Measurements from ENCODE around the gene PPP1R3G. TPM values are rescaled to one million over a fixed set of nuclear protein-coding genes. Genes with fewer than 3 reads are reported as not detected.

The PPP1R3G gene
- total and polyA plus RNA-seq, 2 of the 13 experiments (the other 11 are each of a cell fraction or from before 2014, with no cell fraction given) = 1.2 to 1.3 TPM

- TF ChIP-seq, protein P1, sequence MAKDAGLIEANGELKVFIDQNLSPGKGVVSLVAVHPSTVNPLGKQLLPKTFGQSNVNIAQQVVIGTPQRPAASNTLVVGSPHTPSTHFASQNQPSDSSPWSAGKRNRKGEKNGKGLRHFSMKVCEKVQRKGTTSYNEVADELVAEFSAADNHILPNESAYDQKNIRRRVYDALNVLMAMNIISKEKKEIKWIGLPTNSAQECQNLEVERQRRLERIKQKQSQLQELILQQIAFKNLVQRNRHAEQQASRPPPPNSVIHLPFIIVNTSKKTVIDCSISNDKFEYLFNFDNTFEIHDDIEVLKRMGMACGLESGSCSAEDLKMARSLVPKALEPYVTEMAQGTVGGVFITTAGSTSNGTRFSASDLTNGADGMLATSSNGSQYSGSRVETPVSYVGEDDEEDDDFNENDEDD (CRISPR knock-in tag; IDR thresholded peaks at IDR 0.05; ENCODE audit: borderline replicate concordance) = peak; percentile 51; the same call in 1 of the 2 replicates
- TF ChIP-seq NR2F2 (IDR thresholded peaks at IDR 0.05; ENCODE audit: borderline replicate concordance, low read depth) (peak; percentile 83; the same call in 1 of the 2 replicates), SMYD3 (CRISPR knock-in tag; IDR thresholded peaks at IDR 0.05) (peak; percentile 99), ATF1 (CRISPR knock-in tag; IDR thresholded peaks at IDR 0.05) (peak; percentile 97), SP4 (CRISPR knock-in tag; IDR thresholded peaks at IDR 0.05) (peak; percentile 69), ATF7-NPFF (CRISPR knock-in tag; IDR thresholded peaks at IDR 0.05; ENCODE audit: low read depth) (0 out of 2 replicates have a peak, but pooled peaks have one; percentile 54), SATB2 (CRISPR knock-in tag; IDR thresholded peaks at IDR 0.05) (no peak), SPEN (CRISPR knock-in tag; IDR thresholded peaks at IDR 0.05; ENCODE audit: low read depth) (peak; percentile 96; the same call in 1 of the 2 replicates), SUZ12 (IDR thresholded peaks at IDR 0.05; ENCODE audit: low read depth, low read length) (no peak), FOXC1 (CRISPR knock-in tag; IDR thresholded peaks at IDR 0.05; ENCODE audit: borderline replicate concordance) (peak; percentile 99), ZNF468 (CRISPR knock-in tag; IDR thresholded peaks at IDR 0.05) (no peak), ZFP37 (CRISPR knock-in tag; IDR thresholded peaks at IDR 0.05; ENCODE audit: borderline replicate concordance) (peak; percentile 83; the same call in 1 of the 2 replicates), HNRNPLL (IDR thresholded peaks at IDR 0.05; ENCODE audit: low read depth, low read length, poor library complexity, severe bottlenecking) (no peak), GFI1 (CRISPR knock-in tag; IDR thresholded peaks at IDR 0.05; ENCODE audit: borderline replicate concordance) (peak; percentile 89), TCF7 (IDR thresholded peaks at IDR 0.05; ENCODE audit: low read depth) (peak; percentile 93), HNRNPH1 (optimal IDR thresholded peaks at IDR 0.05; ENCODE audit: low read depth, low read length) (no peak), GPBP1L1 (CRISPR knock-in tag; IDR thresholded peaks at IDR 0.05) (no peak), NFYB (CRISPR knock-in tag; IDR thresholded peaks at IDR 0.05) (peak; percentile 54), ZNF549 (CRISPR knock-in tag; IDR thresholded peaks at IDR 0.05) (no peak), U2AF2 (IDR thresholded peaks at IDR 0.05; ENCODE audit: low read depth, low read length) (no peak), ZBTB38 (CRISPR knock-in tag; IDR thresholded peaks at IDR 0.05) (peak; percentile 99), HIC2 (CRISPR knock-in tag; IDR thresholded peaks at IDR 0.05; ENCODE audit: low read depth) (peak; percentile 93), ZNF577 (CRISPR knock-in tag; IDR thresholded peaks at IDR 0.05; ENCODE audit: borderline replicate concordance, low read depth) (no peak)
- TF ChIP-seq, protein P2, sequence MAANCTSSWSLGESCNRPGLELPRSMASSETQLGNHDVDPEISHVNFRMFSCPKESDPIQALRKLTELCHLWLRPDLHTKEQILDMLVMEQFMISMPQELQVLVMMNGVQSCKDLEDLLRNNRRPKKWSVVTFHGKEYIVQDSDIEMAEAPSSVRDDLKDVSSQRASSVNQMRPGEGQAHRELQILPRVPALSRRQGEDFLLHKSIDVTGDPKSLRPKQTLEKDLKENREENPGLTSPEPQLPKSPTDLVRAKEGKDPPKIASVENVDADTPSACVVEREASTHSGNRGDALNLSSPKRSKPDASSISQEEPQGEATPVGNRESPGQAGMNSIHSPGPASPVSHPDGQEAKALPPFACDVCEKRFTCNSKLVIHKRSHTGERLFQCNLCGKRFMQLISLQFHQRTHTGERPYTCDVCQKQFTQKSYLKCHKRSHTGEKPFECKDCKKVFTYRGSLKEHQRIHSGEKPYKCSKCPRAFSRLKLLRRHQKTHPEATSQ (CRISPR knock-in tag; IDR thresholded peaks at IDR 0.05; ENCODE audit: borderline replicate concordance) = peak; percentile 98; the same call in 1 of the 2 replicates
- TF ChIP-seq, protein P3, sequence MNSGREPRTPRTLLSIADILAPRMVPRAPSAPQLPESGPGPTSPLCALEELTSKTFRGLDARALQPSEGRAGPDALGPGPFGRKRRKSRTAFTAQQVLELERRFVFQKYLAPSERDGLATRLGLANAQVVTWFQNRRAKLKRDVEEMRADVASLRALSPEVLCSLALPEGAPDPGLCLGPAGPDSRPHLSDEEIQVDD (CRISPR knock-in tag; IDR thresholded peaks at IDR 0.05; ENCODE audit: borderline replicate concordance) = peak; percentile 44; the same call in 1 of the 2 replicates
Observed at GRCh38 chr6:5068153-5068751, 16.9 kb upstream of the PPP1R3G start (continued).
